B cell (primary cell): ENCODE results near the gene ALDOB. TPM values are rescaled to one million over a fixed set of nuclear protein-coding genes. Genes with fewer than 3 reads are reported as not detected.

Source experiments
- ATAC-seq: fragments of 200-7000 bp; cut with Tn5 transposase; one replicate; pipeline ENCODE4 v1.10.0; 2021; ENCODE audit warnings: low read depth, mild to moderate bottlenecking, moderate number of reproducible peaks, moderate library complexity
- CTCF ChIA-PET: fragments of 350-600 bp; sonication (Branson Sonifier 250); formaldehyde crosslinking; loops from one replicate; lab custom pipeline; 2021; ENCODE audit warnings: antibody characterized with exemption, inconsistent platforms; lab: Charles Lee
- POLR2A ChIA-PET: fragments of 350-600 bp; sonication (Branson Sonifier 250); formaldehyde crosslinking; loops from one replicate; lab custom pipeline; 2021; ENCODE audit warnings: antibody characterized with exemption; lab: Charles Lee
- DNase-seq: peaks from one replicate; pipeline ENCODE4 v3.0.0; 2013
- H2AFZ ChIP-seq: 2 replicates; pipeline ENCODE4 v1.6.1; 2012; ENCODE audit warnings: mild to moderate bottlenecking, low read depth, low read length; ENCODE audit not compliant: insufficient read depth, poor library complexity, severe bottlenecking
- H3K27ac ChIP-seq, 2 donors: 1 replicate in 1 of 2; 2 replicates in 1 of 2; pipeline ENCODE4 v1.5.1; 2012 to 2013; ENCODE audit warnings: low read length in 2 of 2, mild to moderate bottlenecking in 2 of 2, moderate library complexity in 1 of 2
- H3K27me3 ChIP-seq, 4 experiments: fragments of 200-600 bp in 1 of 4; sonication (generic) in 1 of 4; replicated peaks in 1 of 4; 1 replicate in 2 of 4; 2 replicates in 2 of 4; pipeline versions ENCODE4 v1.6.1 to v1.7.0; 2013 to 2016; ENCODE audit warnings: low read length in 3 of 4, mild to moderate bottlenecking in 2 of 4, mixed read lengths in 1 of 4, moderate library complexity in 1 of 4; ENCODE audit not compliant: insufficient read depth in 4 of 4, control insufficient read depth in 3 of 4; ENCODE audit errors: control extremely low read depth in 1 of 4
- H3K36me3 ChIP-seq, 2 experiments: replicated peaks in 1 of 2; 1 replicate in 1 of 2; 2 replicates in 1 of 2; pipeline versions ENCODE4 v1.6.1 to v1.7.1; 2013; ENCODE audit warnings: low read length in 1 of 2; ENCODE audit not compliant: insufficient read depth in 2 of 2, control insufficient read depth in 1 of 2; ENCODE audit errors: control extremely low read depth in 1 of 2, extremely low read depth in 1 of 2
- H3K4me1 ChIP-seq, 2 donors: fragments of 200-600 bp in 1 of 2; sonication (generic) in 1 of 2; 1 replicate in 1 of 2; 2 replicates in 1 of 2; pipeline versions ENCODE4 v1.5.1 to v1.6.1; 2013 to 2017; ENCODE audit warnings: low read length in 2 of 2; ENCODE audit not compliant: control insufficient read depth in 2 of 2, insufficient read depth in 2 of 2
- H3K4me2 ChIP-seq: replicated peaks from 2 replicates; pipeline ENCODE3; 2012; ENCODE audit warnings: mild to moderate bottlenecking, low read depth, low read length; ENCODE audit not compliant: poor library complexity, severe bottlenecking
- H3K4me3 ChIP-seq, 5 experiments: fragments of 200-600 bp in 1 of 5; sonication (generic) in 1 of 5; 1 replicate in 3 of 5; 2 replicates in 2 of 5; pipeline versions ENCODE4 v1.5.1 to v1.7.0; 2011 to 2016; ENCODE audit warnings: low read length in 4 of 5, mild to moderate bottlenecking in 4 of 5, low read depth in 2 of 5, control low read depth in 1 of 5, moderate library complexity in 1 of 5; ENCODE audit not compliant: insufficient read depth in 1 of 5; ENCODE audit errors: control extremely low read depth in 1 of 5, extremely low read depth in 1 of 5
- H3K79me2 ChIP-seq: fragments of 200-600 bp; sonication (generic); one replicate; pipeline ENCODE4 v1.6.0; 2016; ENCODE audit warnings: low read length; ENCODE audit not compliant: control insufficient read depth, insufficient read depth
- H3K9ac ChIP-seq: fragments of 200-600 bp; sonication (generic); 2 replicates; pipeline ENCODE4 v1.6.1; 2017; ENCODE audit warnings: mild to moderate bottlenecking, low read length, moderate library complexity
- H3K9me3 ChIP-seq, 3 donors: one replicate each; pipeline versions ENCODE4 v1.6.1 to v1.7.1; 2013; ENCODE audit warnings: low read length in 2 of 3; ENCODE audit not compliant: control insufficient read depth in 2 of 3, insufficient read depth in 1 of 3; ENCODE audit errors: control extremely low read depth in 1 of 3
- H4K20me1 ChIP-seq: 2 replicates; pipeline ENCODE4 v1.6.0; 2012; ENCODE audit warnings: mild to moderate bottlenecking, low read length; ENCODE audit not compliant: insufficient read depth, control insufficient read depth, poor library complexity, severe bottlenecking
- H3K27ac Mint-ChIP-seq: one replicate; pipeline ENCODE4 v1.8.0; 2021; ENCODE audit warnings: mixed read lengths
- H3K27me3 Mint-ChIP-seq: one replicate; pipeline ENCODE4 v1.8.0; 2021; ENCODE audit warnings: mixed read lengths
- H3K4me1 Mint-ChIP-seq: one replicate; pipeline ENCODE4 v1.8.0; 2021; ENCODE audit warnings: mixed read lengths
- H3K4me3 Mint-ChIP-seq: one replicate; pipeline ENCODE4 v1.8.0; 2021; ENCODE audit warnings: mixed read lengths
- H3K9me3 Mint-ChIP-seq: one replicate; pipeline ENCODE4 v1.8.0; 2022; ENCODE audit warnings: mixed read lengths; ENCODE audit not compliant: insufficient read depth
- CTCF ChIP-seq: fragments of 200-600 bp; IDR thresholded peaks from one replicate; pipeline ENCODE4 v1.8.0; 2022; ENCODE audit warnings: antibody characterized with exemption, mild to moderate bottlenecking
- EZH2 ChIP-seq: IDR thresholded peaks from 2 replicates; pipeline ENCODE4 v1.6.1; 2012; ENCODE audit warnings: borderline replicate concordance, low read depth, mild to moderate bottlenecking, moderate library complexity, low read length; ENCODE audit not compliant: insufficient read depth, poor library complexity, severe bottlenecking
- WGBS: methylation state at CpG from one replicate; pipeline ENCODE4 v1.1.5; 2013; ENCODE audit warnings: missing lambda C conversion rate; ENCODE audit not compliant: insufficient coverage; 5-methylcytosine and 5-hydroxymethylcytosine counted together
- intact Hi-C: fragments of 100-400 bp; cut with micrococcal nuclease; formaldehyde crosslinking; loops from one replicate; pipeline ENCODE4 v1.10.0; 2022
- polyA plus RNA-seq: library from polyadenylated mRNA; depleted of rRNA; stranded (reverse); fragments of >200 nt; gene quantifications from 2 replicates; pipeline ENCODE4 v1.2.3, GENCODE V29; 2012
- total RNA-seq, 2 donors: library from RNA; stranded (reverse); fragments of 120-200 nt in 1 of 2; gene quantifications; 1 replicate in 1 of 2; 2 replicates in 1 of 2; pipeline versions ENCODE4 v1.2.3 to v1.2.4, GENCODE V29; 2013 to 2022

ALDOB gene
- total and polyA plus RNA-seq, 2 donors (not counting 1 experiment from before 2014, with no cell fraction given), result not detected

DNA sequence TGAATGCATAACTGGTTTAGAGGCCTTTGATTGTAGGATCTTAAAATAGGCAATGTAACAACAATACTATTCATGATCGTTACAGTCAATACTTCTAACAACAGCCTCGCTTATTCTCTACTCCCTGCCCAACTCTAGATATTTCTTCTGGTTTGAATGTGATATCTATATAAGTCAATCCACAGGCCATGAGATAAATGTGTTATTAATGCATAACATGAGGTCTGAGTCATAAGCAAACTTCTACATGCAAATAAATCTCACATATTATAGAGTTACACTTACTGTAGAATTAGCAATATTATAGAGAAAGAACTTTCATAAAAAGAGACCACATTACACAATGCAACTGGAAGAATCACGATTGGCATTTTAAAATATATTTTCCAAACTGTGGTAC lies 2.9 kb upstream of the ALDOB start:
- H2AFZ ChIP-seq, result no peak overlapping the region
- no peak for DNase-seq
- H3K4me1 Mint-ChIP-seq, result no peaks in the 10 kb centered on the region
- H3K36me3 ChIP-seq, result no peaks in the 10 kb centered on the region
- H3K27me3 ChIP-seq, result peaks cover 0 to 7% (median 2%) of the 10 kb centered on the region in 4 experiments
- H3K4me2 ChIP-seq, result no peak overlapping the region
- CTCF ChIA-PET, result no interaction called here
- H3K27ac ChIP-seq, result no peak overlapping the region
- no peaks in the 10 kb centered on the region for H3K9me3 Mint-ChIP-seq
- H3K27me3 Mint-ChIP-seq, result peaks cover 17% of the 10 kb centered on the region
- no CpG with 5 or more reads among the region's 3 CpGs for WGBS
- H3K4me1 ChIP-seq, result no peaks in the 10 kb centered on the region
- H3K79me2 ChIP-seq, result no peaks in the 10 kb centered on the region
- POLR2A ChIA-PET, result no interaction called here
- no peak overlapping the region for H3K9ac ChIP-seq
- no peak for ATAC-seq
- TF ChIP-seq CTCF (no peak), EZH2 (no peak)
- intact Hi-C loops, result no loop called here
- H4K20me1 ChIP-seq, result no peaks in the 10 kb centered on the region
- no peak overlapping the region for H3K4me3 Mint-ChIP-seq
- no peak overlapping the region for H3K4me3 ChIP-seq
- H3K9me3 ChIP-seq, result no peaks in the 10 kb centered on the region
- no peak overlapping the region for H3K27ac Mint-ChIP-seq

DNA sequence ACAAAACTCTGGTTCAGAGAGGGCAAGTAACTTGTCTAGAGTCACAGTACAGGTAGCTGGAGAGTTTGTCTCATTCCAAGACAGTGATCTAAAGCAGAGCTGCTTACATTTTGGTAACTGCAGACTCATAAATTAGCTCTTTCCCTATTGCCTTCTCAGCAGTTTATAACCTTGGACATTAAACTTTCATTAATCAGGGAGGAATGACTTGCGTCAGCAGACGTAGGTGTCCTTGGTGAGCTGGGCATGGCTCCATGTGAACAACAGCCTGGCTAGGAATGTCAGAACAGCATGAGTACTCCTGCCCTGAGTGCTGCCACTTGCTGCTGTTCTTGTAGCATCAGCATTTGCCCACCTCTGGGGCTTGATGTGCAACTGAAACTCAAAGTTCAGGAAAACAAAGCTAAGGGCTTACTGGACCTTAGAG lies 2.2 kb upstream of the ALDOB start:
- DNase-seq (no peak), ATAC-seq (no peak)
- peaks cover 0 to 3% (median 0%) of the 10 kb centered on the region in 4 experiments for H3K27me3 ChIP-seq
- H4K20me1 ChIP-seq, result no peaks in the 10 kb centered on the region
- no peak for TF ChIP-seq EZH2
- TF ChIP-seq CTCF, result no peak
- no peak overlapping the region for H2AFZ ChIP-seq
- no peaks in the 10 kb centered on the region for H3K9me3 ChIP-seq
- H3K4me2 ChIP-seq, result no peak overlapping the region
- no peak overlapping the region for H3K4me3 ChIP-seq
- WGBS, result 98% methylated on average over 2 of the region's 2 CpGs
- no peaks in the 10 kb centered on the region for H3K36me3 ChIP-seq
- H3K27ac ChIP-seq, result no peak overlapping the region
- H3K27ac Mint-ChIP-seq, result no peak overlapping the region
- ChIA-PET CTCF (no interaction called here), POLR2A (no interaction called here)
- no peaks in the 10 kb centered on the region for H3K9me3 Mint-ChIP-seq
- no peak overlapping the region for H3K9ac ChIP-seq
- H3K27me3 Mint-ChIP-seq, result peaks cover 11% of the 10 kb centered on the region
- intact Hi-C loops, result no loop called here
- H3K4me1 Mint-ChIP-seq, result no peaks in the 10 kb centered on the region
- H3K4me3 Mint-ChIP-seq, result no peak overlapping the region
- H3K79me2 ChIP-seq, result no peaks in the 10 kb centered on the region
- H3K4me1 ChIP-seq, result no peaks in the 10 kb centered on the region
